ENCODE measurements around the gene FCHO1. TPM values are rescaled to one million over a fixed set of nuclear protein-coding genes. Genes with fewer than 3 reads are reported as not detected.

The FCHO1 gene
- total and polyA plus RNA-seq, 11 donors = 0.29 to 3.3 (median 0.67) TPM

DNA sequence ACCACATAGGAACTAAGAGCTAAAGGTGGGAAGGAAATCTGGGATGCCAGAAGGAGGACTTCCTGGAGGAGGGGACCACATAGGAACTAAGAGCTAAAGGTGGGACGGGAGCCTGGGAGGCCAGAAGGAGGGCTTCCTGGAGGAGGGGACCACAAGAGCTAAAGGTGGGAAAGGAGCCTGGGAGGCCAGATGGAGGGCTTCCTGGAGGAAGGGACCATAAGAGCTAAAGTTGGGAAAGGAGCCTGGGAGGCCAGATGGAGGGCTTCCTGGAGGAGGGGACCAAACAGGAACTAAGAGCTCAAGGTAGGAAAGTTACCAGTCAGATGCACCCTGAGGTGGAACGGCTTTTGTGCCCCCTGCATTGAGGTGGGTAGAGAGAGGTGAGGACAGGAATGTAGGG lies 9.8 kb upstream of the FCHO1 start:
- TF ChIP-seq, protein P1, sequence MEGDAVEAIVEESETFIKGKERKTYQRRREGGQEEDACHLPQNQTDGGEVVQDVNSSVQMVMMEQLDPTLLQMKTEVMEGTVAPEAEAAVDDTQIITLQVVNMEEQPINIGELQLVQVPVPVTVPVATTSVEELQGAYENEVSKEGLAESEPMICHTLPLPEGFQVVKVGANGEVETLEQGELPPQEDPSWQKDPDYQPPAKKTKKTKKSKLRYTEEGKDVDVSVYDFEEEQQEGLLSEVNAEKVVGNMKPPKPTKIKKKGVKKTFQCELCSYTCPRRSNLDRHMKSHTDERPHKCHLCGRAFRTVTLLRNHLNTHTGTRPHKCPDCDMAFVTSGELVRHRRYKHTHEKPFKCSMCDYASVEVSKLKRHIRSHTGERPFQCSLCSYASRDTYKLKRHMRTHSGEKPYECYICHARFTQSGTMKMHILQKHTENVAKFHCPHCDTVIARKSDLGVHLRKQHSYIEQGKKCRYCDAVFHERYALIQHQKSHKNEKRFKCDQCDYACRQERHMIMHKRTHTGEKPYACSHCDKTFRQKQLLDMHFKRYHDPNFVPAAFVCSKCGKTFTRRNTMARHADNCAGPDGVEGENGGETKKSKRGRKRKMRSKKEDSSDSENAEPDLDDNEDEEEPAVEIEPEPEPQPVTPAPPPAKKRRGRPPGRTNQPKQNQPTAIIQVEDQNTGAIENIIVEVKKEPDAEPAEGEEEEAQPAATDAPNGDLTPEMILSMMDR (IDR thresholded peaks at IDR 0.05) = no peak
- no peak for TF ChIP-seq POLR2A (IDR thresholded peaks at IDR 0.05)
- Histone ChIP-seq H3K4me3 (no peak overlapping the region), H3K4me1 (no peaks in the 10 kb centered on the region), H3K9me3 (no peaks in the 10 kb centered on the region), H3K36me3 (peaks cover 0 to 7% (median 3%) of the 10 kb centered on the region in 9 donors), H3K27ac (no peak overlapping the region), H3K27me3 (no peaks in the 10 kb centered on the region)
- intact Hi-C loops (cut with DNase I) = no loop called here
- ATAC-seq (no peak), DNase-seq (peak in 1 of 5 donors; percentile 1)
- WGBS, 4 donors = 92 to 97% (median 95%) methylated on average over 2 of the region's 2 CpGs

DNA sequence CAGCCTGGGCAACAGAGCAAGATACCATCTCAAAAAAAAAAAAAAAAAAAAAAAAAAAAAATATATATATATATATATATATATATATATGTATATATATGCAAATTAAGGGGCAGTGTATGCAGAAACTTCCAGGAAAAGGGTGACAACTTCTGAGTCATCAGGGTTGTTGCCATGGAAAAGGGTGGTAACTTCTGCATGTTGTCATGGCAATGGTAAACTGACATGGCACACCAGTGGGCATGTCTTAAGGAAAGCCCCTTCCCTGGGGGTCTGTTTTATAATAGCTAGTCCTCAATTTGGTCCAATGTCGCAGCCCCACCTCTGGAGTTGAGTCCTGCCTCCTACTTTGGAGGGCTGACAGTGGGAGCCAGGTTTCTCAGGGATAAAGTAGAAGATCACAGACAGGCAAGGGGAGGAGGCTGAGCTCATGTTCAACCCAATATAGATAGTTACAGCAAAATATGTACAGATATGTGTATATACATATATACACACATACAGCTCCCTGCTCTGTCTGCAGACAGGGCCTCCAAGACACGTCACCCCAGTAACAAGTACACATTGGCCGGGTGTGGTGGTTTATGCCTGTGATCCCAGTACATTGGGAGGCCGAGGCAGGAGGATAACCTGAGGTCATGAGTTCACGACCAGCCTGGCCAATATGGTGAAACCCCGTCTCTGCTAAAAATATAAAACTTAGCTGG lies 7.2 kb upstream of the FCHO1 start:
- Histone ChIP-seq H3K9me3 (no peaks in the 10 kb centered on the region), H3K27me3 (no peaks in the 10 kb centered on the region), H3K27ac (no peak overlapping the region), H3K4me3 (no peak overlapping the region), H3K4me1 (peaks cover 0 to 14% (median 5%) of the 10 kb centered on the region in 12 donors), H3K36me3 (no peaks in the 10 kb centered on the region)
- WGBS, 4 donors = 86 to 91% (median 88%) methylated on average over 6 of the region's 6 CpGs
- intact Hi-C loops (cut with DNase I) = no loop called here
- ATAC-seq (no peak), DNase-seq (peak in 1 of 5 donors; percentile 16)
- no peak for TF ChIP-seq POLR2A (IDR thresholded peaks at IDR 0.05)
- TF ChIP-seq, protein P1 (IDR thresholded peaks at IDR 0.05) = no peak

DNA sequence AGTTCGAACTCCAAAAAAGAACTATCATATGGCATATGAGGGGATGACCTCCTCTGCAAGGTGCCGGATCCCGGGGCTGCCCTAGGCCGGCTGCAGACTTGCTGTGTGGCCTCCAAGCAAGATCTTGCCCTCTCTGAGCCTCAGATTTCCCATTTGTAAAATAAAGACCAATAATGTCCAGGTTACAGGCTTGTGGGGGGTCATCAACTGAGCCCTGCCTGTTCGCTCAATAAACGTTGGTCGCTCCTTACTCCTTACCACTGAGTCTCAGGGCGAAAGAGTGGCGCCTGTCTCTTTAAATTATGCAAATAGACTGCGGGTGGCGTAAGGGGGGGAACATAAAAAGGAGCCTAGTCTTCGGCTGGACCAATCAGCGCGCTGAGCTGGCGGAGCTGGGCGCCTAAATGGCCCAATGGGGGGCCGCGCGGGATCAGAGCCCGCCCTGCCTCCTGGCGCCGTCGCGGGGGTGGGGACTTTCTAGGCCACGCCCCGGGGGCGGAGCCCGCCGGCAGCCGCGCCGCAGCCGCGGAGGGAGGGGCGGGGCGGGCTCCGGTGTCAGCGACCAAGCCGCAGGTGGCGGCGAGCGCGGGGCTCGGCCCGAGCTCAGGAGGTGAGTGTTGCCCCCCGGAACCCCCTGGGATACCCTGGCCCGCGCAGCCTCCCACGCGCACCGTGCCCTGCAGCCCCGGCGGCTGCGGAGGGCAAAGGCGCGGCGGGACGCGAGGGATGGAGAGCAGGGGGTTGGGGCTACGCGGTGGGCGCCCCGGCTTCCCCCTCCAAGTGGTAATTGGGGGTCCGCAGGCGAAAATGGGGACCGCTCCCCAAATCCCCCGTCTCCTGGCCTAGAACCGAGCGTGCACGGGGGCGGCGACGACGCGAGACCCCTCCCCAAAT lies 3.8 kb upstream of the FCHO1 start:
- H3K27ac ChIP-seq = no peak overlapping the region
- H3K9me3 ChIP-seq = no peaks in the 10 kb centered on the region
- no peaks in the 10 kb centered on the region for H3K36me3 ChIP-seq
- no peaks in the 10 kb centered on the region for H3K27me3 ChIP-seq
- DNase-seq (peak; percentile 91 to 95 (median 94)), ATAC-seq (peak; percentile 98 to 100 (median 100))
- peaks cover 0 to 38% (median 5%) of the 10 kb centered on the region in 12 donors for H3K4me1 ChIP-seq
- peak overlapping the region in 10 of 12 donors; percentile 22 to 67 (median 50) for H3K4me3 ChIP-seq
- intact Hi-C loops (cut with DNase I) = no loop called here
- no peak for TF ChIP-seq POLR2A (IDR thresholded peaks at IDR 0.05)
- TF ChIP-seq, protein P1 (IDR thresholded peaks at IDR 0.05) = no peak
- WGBS, 4 donors = 6 to 18% (median 13%) methylated on average over 20 to 75 of the region's 75 CpGs
